IPS DF 4.7 (cell line): ENCODE data around the gene EXOC8.
"Not testable (repeated sequence)": the region's sequence is repeated elsewhere in the genome, so short reads cannot be mapped to it uniquely, and the experiment has no call there.

ENCODE experiments used
- DNase-seq: peaks from one replicate; pipeline ENCODE4 v3.0.0-alpha.2; 2013; ENCODE audit warnings: low spot score; ENCODE audit errors: extremely low read depth

The EXOC8 gene

GRCh38 chr1:231354330-231355020, 16.8 kb upstream of the EXOC8 start:
- no peak for DNase-seq

GRCh38 chr1:231353086-231353485, 15.4 kb upstream of the EXOC8 start:
- DNase-seq, result no peak

DNA sequence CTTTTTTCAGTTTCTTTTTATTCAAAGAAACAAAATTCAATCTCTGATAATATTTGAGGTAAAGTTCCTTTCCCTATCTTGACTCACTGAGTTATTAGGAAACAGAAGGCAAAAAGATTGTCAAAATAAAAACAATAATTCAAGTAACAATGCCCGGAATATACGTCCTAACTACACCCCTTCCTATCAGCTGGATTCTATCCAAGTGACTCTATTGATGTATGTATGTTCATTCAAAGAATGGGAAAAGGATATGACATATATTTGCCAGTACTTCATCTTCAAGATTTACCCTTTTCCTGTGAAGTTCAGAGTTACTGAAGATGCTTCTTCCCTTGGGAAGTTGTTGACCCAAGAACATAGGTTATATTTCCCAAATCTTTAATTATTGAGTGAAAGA, 14.2 kb upstream of the EXOC8 start:
- no peak for DNase-seq

DNA sequence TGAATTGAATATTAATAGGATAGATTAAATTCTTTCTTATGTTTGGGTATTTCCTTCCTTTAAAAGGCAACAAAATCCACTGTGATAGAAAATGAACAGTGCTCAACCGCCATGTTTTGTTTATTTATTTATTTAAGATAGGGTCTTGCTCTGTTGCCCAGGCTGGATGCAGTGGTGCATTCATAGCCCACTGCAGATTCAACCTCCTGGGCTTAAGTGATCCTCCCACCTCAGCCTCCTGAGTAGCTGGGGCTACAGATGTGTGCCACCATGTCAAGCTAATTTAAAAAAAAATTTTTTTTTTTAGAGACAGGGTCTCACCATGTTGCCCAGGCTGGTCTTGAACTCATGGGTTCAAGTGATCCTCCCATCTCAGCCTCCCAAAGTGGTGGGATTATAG, 11.2 kb upstream of the EXOC8 start:
- DNase-seq, result not testable (repeated sequence)

DNA sequence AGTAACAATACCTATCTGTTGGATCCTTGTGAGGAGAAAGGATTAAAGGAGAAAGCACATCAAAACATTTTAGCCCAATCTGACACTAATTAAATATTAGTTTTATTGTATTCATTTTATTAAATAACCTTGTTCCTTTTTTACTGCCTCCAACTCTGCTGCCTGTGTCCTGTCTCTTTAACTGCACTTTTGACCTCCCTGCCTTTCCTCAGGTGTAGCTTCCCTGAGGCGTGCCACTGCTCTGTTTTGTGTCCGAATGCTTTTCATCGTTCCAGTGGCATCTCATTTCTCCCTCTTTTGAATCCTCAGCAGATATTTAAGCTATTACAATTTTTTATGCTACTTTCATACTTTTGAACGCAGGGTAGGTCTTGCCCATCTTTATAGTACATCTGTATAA, 10.8 kb upstream of the EXOC8 start:
- no peak for DNase-seq

GRCh38 chr1:231347961-231348360, 10.3 kb upstream of the EXOC8 start:
- no peak for DNase-seq

GRCh38 chr1:231340328-231341013, 2.8 kb upstream of the EXOC8 start:
- no peak for DNase-seq

DNA sequence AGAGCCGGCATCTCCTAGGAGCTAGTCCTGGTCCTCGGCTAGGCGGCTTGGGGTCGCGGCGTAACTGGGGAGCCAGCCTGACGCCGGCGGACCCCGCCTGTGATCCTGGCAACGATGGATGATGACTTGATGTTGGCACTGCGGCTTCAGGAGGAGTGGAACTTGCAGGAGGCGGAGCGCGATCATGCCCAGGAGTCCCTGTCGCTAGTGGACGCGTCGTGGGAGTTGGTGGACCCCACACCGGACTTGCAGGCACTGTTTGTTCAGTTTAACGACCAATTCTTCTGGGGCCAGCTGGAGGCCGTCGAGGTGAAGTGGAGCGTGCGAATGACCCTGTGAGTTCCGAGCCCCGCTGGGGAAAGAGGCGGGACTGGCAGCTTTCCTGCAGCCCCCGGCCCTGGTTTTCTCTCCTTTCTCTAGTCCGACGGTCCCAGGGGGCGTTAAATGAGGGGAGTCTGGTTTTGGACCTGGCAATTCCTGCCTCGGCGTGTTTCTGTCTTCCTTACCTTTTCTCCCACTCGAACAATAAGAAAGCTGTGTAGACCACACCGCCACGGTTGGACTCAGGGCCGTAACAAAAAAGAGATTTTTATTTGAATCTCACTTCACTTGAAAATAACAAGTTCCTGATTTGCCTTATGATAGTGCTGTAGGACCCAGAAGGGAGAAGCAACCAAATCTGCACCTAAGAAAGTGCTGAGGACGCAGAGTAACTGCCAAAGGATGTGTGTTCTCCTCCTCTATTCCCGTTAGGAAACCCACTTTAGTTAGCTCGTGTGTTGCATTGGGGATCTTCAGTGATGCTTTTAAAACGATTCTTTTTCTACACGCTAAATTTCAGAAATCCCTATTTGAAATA, 847 bp upstream of the EXOC8 start, which contains the start of gene SPRTN:
Gene SPRTN (plus strand): TSS at position 24 of the 859 bp plus-strand sequence. CDS start 91 bp downstream, at position 115.
- no peak for DNase-seq

GRCh38 chr1:231337043-231337471, 595 bp downstream of the EXOC8 start:
- DNase-seq, result no peak

DNA sequence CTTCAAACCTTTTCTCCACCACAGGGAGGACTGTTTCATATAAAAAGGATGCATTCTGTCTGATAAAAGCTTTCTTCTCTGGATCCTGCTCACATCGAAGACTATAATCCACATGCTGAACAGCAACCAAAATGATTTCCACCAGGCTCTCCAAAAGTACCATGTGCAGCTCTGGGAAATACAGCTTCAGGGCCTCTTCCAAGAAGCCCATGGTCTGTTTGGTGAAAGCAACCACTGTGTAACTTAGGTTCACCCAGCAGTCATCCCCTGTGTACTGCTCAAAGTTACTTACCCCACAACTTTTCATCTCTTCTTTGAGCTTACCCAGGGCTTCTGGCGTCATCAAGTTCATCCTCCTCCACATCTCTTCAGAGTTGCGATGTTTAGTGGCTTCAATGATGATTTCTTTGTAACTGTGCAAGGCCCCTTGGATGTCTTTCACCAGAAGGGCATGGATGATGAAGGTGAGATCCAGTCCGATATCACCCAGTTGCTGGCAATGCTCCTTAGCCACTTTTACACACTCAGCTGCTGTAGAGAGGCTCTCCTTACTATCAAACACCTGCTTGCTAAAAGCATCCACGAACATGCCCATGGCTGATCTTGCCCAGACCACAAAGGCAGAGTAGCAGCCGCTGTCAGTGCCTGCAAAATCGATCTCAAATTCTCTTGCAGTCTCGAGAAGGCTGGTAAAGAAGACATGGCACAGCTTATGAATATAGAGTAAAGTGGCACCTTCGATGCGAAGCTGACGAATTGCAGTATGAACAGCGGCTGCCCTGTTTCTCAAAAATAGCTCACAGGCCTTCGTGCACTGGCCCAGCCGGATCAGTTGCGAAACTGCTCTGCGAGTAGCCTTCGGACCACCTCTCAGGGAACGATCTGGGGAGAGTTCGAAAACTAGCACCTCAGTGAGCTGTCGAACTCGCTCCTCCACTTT, 1.7 kb downstream of the EXOC8 start:
- no peak for DNase-seq

DNA sequence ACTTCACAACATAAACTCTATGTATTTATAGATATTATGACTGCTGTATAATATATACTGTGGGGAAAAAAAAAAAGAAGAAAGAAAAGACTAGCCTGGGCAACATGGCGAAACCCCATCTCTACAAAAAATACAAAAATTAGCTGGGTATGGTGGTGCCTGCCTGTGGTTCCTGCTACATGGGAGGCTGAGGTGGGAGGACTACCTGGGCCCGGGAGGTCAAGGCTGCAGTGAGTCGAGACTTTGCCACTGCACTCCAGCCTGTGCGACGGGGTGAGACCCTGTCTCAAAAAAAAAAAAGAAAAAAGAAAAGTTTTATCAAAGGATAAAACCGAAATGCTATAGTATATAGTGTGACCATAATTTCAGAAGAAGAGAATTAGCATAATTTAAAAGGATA, 2.7 kb downstream of the EXOC8 start:
- no peak for DNase-seq

DNA sequence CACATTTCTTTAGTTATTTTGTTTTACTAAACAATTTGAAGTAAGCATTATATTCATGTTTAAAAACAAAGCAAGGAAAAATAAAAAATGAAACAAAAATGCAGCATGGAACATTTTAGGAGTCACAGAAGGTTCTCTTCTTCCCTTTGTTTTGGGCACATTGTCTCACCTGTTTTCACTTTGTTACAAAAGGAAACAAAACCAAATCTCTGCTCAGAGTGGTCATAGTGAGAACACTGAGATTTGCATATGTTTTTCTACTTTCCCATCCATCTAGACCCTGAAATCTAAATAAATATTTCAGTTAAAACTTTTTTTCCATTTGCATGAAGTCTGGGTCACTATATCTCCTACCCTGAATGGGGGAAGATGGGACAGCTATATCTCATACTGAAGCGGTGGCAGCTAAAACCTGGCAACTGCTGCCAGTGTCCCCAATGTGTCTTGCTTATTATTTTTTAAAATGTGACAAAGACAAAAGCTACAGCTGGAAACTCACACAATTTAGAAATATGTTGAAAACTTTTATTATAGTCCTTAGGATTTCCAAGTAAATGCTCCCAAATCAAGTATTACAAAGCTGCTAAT, 3.5 kb downstream of the EXOC8 start:
- DNase-seq, result no peak

- DNase-seq, result no peak
Measured at GRCh38 chr1:231332761-231333160, 4.9 kb downstream of the EXOC8 start.

DNA sequence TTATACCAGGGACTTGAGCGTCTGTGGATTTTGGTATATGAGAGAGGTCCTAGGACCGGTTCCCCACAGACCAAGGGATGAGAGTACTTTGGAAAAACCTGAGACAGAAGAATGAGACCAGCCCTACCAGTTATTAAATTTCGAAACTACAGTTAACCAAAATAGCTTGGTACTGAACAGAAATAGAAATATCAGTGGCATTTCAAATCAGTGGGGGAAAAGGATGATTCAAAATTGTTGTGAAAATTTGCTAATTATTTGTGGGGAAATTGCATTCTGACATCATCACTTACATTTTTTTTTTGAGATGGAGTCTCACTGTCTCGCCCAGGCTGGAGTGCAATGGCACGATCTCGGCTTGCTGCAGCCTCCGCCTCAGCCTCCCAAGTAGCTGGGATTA, 8.2 kb downstream of the EXOC8 start:
- no peak for DNase-seq

DNA sequence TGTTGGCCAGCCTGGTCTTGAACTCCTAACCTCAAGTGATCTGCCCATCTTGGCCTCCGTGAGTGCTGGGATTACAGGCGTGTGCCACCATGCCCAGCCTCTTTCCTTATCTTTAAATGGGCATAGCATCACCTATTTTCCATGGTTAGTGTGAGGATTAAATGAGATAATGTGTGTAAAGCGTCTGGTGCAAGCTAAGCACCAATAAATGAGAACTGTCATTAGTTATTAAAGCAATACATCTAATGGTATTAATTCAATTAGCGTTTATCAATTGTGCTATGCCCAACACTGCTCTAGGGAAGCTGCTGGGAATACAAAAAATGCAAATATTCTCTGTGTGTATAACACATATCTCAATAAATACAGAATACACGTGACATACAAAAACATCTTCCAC, 10.0 kb downstream of the EXOC8 start:
- DNase-seq, result no peak

GRCh38 chr1:231326248-231326647, 11.4 kb downstream of the EXOC8 start:
- DNase-seq, result no peak

- no peak for DNase-seq
Measured at GRCh38 chr1:231324660-231325059, 13.0 kb downstream of the EXOC8 start.

DNA sequence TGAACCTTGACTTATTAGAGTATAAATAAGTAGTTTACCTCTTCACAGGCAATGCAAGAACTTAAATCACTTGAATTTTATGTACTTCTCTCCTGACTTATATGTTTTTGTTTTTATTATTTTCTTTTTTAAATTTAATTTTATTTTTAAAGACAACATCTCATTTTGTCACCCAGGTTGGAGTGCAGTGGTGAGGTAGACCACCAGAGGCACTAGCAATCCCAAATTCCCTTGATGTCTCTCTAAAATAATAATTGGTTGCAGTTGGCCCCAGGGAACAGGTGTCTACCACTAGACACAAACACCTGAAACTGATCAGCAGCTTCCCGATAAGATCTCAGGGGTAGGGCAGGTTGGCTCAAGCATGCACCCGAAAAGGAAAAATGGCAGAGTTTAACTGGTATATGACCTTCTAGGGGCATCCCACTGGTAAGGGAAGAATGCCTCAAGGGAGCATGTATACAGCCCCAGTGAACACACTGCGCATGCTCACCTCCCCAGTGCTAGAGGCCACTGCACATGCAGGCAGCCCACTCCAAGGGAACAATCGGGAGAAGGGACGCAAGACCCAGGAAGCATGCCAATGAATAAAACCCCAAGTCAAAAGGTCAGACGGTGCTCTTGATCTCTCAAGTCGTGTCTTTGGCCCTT, 14.6 kb downstream of the EXOC8 start:
- DNase-seq, result no peak

DNA sequence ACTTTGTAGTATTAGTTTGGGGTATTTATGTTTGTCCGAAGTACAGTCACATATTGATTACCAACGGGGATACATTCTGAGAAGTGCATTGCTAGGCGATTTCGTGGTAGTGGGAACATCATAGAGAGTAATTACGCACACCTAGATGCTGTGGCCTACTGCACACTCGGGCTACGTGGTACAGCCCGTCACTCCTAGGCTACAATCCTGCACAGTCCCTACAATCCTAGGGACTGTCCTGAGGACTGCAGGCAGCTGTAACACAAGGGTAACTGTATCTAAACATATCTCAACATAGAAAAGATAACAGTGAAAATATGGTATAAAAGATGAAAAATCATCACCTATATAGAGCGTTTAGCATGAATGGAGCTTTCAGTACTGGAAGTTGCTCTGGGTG, 18.6 kb downstream of the EXOC8 start:
- DNase-seq, result no peak

DNA sequence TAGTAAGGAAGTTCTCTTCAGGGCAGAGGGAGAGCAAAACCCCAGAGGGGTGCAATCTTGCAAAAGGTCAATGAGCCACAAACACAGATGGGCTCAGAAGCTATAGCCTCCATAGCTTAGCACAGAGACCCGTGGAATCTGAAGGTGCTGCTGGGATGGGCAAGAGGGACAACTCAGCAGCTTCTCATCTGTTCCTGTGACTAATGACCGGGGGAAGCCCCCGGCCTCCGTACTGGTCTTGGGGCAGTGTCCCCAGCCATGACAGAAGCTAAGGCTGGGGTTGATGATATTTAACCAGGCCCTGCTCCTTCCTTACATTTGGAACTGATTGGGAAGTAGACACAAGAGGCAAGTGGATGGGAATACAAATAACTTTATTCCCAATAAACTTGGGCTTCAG, 19.1 kb downstream of the EXOC8 start:
- no peak for DNase-seq
